HCT116 (cell line): ENCODE data around the gene RHOU. TPM values are rescaled to one million over a fixed set of nuclear protein-coding genes. Genes with fewer than 3 reads are reported as not detected.

Source experiments
- ATAC-seq: fragments of 200-7000 bp; cut with Tn5 transposase; 2 replicates; pipeline ENCODE4 v1.9.1; 2020; ENCODE audit warnings: mild to moderate bottlenecking, moderate library complexity
- BruUV-seq: library from RNA; stranded (reverse); fragments of 400-500 nt; replicated peaks from 2 replicates; lab custom pipeline; 2021; lab: Mats Ljungman, UMichigan
- CTCF ChIA-PET: fragments of 300-600 bp; sonication (Branson Sonifier 250); formaldehyde crosslinking; loops from one replicate; lab custom pipeline; 2021; ENCODE audit warnings: antibody characterized with exemption; lab: Charles Lee
- POLR2A ChIA-PET: fragments of 300-600, 350-600 bp; sonication (Branson Sonifier 250); formaldehyde crosslinking; loops from one replicate; lab custom pipeline; 2021; ENCODE audit warnings: antibody characterized with exemption; lab: Charles Lee
- RAD21 ChIA-PET, 2 experiments: fragments of 300-600 bp; sonication (Branson Sonifier 250); formaldehyde crosslinking; loops; one replicate each; lab custom pipeline; 2023; ENCODE audit warnings: low total read pairs in 2 of 2; ENCODE audit not compliant: uncharacterized antibody in 2 of 2, unreplicated experiment in 2 of 2, low non-redundant PET in 1 of 2; lab: Charles Lee
- DNase-seq: peaks from one replicate; pipeline ENCODE4 v3.0.0-alpha.2; 2010; ENCODE audit warnings: low read depth, low spot score
- H2AFZ ChIP-seq: fragments of 200-600 bp; shearing (Covaris generic), sonication (generic); 2 replicates; pipeline ENCODE4 v1.6.1; 2017; ENCODE audit warnings: low read depth, mixed run types, mixed read lengths, antibody characterized with exemption, low read length; ENCODE audit not compliant: poor library complexity, severe bottlenecking
- H3K27ac ChIP-seq: 2 replicates; pipeline ENCODE4 v1.5.1; 2012; ENCODE audit warnings: low read depth, low read length
- H3K27me3 ChIP-seq: fragments of 200-600 bp; sonication (generic); 2 replicates; pipeline ENCODE4 v1.6.1; 2016; ENCODE audit warnings: mixed run types, low read length, mixed read lengths; ENCODE audit not compliant: insufficient read depth
- H3K36me3 ChIP-seq, 2 experiments: fragments of 200-500 bp in 1 of 2; fragments of 200-600 bp in 1 of 2; sonication (Bioruptor generic) in 1 of 2; sonication (generic) in 1 of 2; 2 replicates each; pipeline versions ENCODE4 v1.5.1 to v1.6.1; 2014 to 2016; ENCODE audit warnings: low read length in 2 of 2, inconsistent platforms in 1 of 2, mixed read lengths in 1 of 2, mixed run types in 1 of 2; ENCODE audit not compliant: insufficient read depth in 2 of 2, control insufficient read depth in 1 of 2
- H3K4me1 ChIP-seq, 2 experiments: fragments of 200-600 bp in 1 of 2; sonication (generic) in 1 of 2; 2 replicates each; pipeline versions ENCODE4 v1.5.1 to v1.6.1; 2012 to 2017; ENCODE audit warnings: low read length in 2 of 2, inconsistent platforms in 1 of 2, mild to moderate bottlenecking in 1 of 2, mixed read lengths in 1 of 2, mixed run types in 1 of 2, moderate library complexity in 1 of 2; ENCODE audit not compliant: insufficient read depth in 2 of 2, control insufficient read depth in 1 of 2
- H3K4me2 ChIP-seq: fragments of 200-600 bp; sonication (generic); 2 replicates; pipeline ENCODE4 v1.6.1; 2017; ENCODE audit warnings: mixed run types, low read length, mixed read lengths
- H3K4me3 ChIP-seq, 2 experiments: fragments of 200-600 bp in 1 of 2; sonication (generic) in 1 of 2; replicated peaks in 1 of 2; 2 replicates each; pipeline ENCODE4 v1.5.1; 2011 to 2016; ENCODE audit warnings: low read length in 2 of 2, control low read depth in 1 of 2, low read depth in 1 of 2, mild to moderate bottlenecking in 1 of 2, mixed read lengths in 1 of 2, mixed run types in 1 of 2
- H3K79me2 ChIP-seq: fragments of 200-600 bp; sonication (generic); 2 replicates; pipeline ENCODE4 v1.6.1; 2017; ENCODE audit warnings: mild to moderate bottlenecking, mixed run types, low read length, moderate library complexity, mixed read lengths; ENCODE audit not compliant: insufficient read depth
- H3K9ac ChIP-seq: fragments of 200-600 bp; sonication (generic); 2 replicates; pipeline ENCODE4 v1.6.1; 2016; ENCODE audit warnings: low read length, mixed read lengths
- H3K9me2 ChIP-seq: fragments of 200-600 bp; sonication (generic), shearing (Covaris generic); 2 replicates; pipeline ENCODE4 v1.6.1; 2017; ENCODE audit warnings: mixed run types, mild to moderate bottlenecking, moderate library complexity; ENCODE audit not compliant: insufficient read depth
- H3K9me3 ChIP-seq, 2 experiments: fragments of 200-500 bp in 1 of 2; fragments of 200-600 bp in 1 of 2; sonication (Bioruptor generic) in 1 of 2; sonication (generic) in 1 of 2; 2 replicates each; pipeline ENCODE4 v1.6.1; 2014 to 2017; ENCODE audit warnings: low read length in 2 of 2, mixed read lengths in 2 of 2, inconsistent platforms in 1 of 2, low read depth in 1 of 2, mild to moderate bottlenecking in 1 of 2, mixed run types in 1 of 2, moderate library complexity in 1 of 2; ENCODE audit not compliant: control insufficient read depth in 1 of 2, insufficient read depth in 1 of 2
- H4K20me1 ChIP-seq: fragments of 200-600 bp; sonication (generic), shearing (Covaris generic); 2 replicates; pipeline ENCODE4 v1.6.1; 2017; ENCODE audit warnings: mixed run types, mild to moderate bottlenecking, moderate library complexity; ENCODE audit not compliant: insufficient read depth
- ELF1 ChIP-seq: IDR thresholded peaks from 2 replicates; pipeline ENCODE4 v1.6.1; 2012; ENCODE audit warnings: low read depth, borderline replicate concordance
- EZH2phosphoT487 ChIP-seq: fragments of 200-600 bp; IDR thresholded peaks from 2 replicates; pipeline ENCODE4 v1.6.1; 2018; ENCODE audit warnings: antibody characterized with exemption, borderline replicate concordance
- MAX ChIP-seq: IDR thresholded peaks from 2 replicates; pipeline ENCODE4 v1.6.1; 2012
- POLR2AphosphoS5 ChIP-seq: IDR thresholded peaks from 2 replicates; pipeline ENCODE4 v1.6.1; 2011; ENCODE audit warnings: mild to moderate bottlenecking, low read depth, low read length, moderate library complexity
- SRF ChIP-seq: IDR thresholded peaks from 2 replicates; pipeline ENCODE4 v1.6.1; 2012; ENCODE audit warnings: low read depth
- TCF7L2 ChIP-seq: IDR thresholded peaks from 2 replicates; pipeline ENCODE4 v1.7.0; 2011; ENCODE audit warnings: borderline replicate concordance, inconsistent platforms; ENCODE audit not compliant: insufficient read depth, insufficient read length; ENCODE audit errors: extremely low read depth
- intact Hi-C: fragments of 100-400 bp; cut with micrococcal nuclease; formaldehyde crosslinking; loops from 2 replicates; pipeline ENCODE4 v1.10.0; 2022
- total RNA-seq: library from RNA; stranded (reverse); gene quantifications from one replicate; pipeline ENCODE4 v1.2.1, GENCODE V29; 2021; ENCODE audit not compliant: unreplicated experiment

Gene RHOU
- total RNA-seq, 1 experiment from 2014 or later = 4.0 TPM

GRCh38 chr1:228778026-228778425 lies 42.7 kb downstream of the RHOU start:
- Histone ChIP-seq H3K4me3 (no peak overlapping the region), H3K9ac (no peak overlapping the region), H4K20me1 (no peaks in the 10 kb centered on the region), H3K9me3 (no peaks in the 10 kb centered on the region; a peak in 1 of 4 replicates), H3K79me2 (no peaks in the 10 kb centered on the region), H3K9me2 (no peaks in the 10 kb centered on the region), H3K36me3 (no peaks in the 10 kb centered on the region), H3K4me2 (no peak overlapping the region), H3K27me3 (no peaks in the 10 kb centered on the region), H2AFZ (no peak overlapping the region), H3K27ac (no peak overlapping the region), H3K4me1 (peaks cover 3 to 8% of the 10 kb centered on the region in 2 experiments; a peak in 3 of 4 replicates)
- BruUV-seq = no TSS peak
- ChIA-PET POLR2A (no interaction called here), RAD21 (no interaction called here), CTCF (no interaction called here)
- ATAC-seq (no peak), DNase-seq (no peak)
- TF ChIP-seq TCF7L2 = no peak
- no peak for TF ChIP-seq POLR2AphosphoS5
- intact Hi-C loops = no loop called here

- H3K4me1 ChIP-seq = peaks cover 6 to 11% of the 10 kb centered on the region in 2 experiments; a peak in 3 of 4 replicates
- no peak overlapping the region for H3K4me3 ChIP-seq
- H3K36me3 ChIP-seq = no peaks in the 10 kb centered on the region
- no peaks in the 10 kb centered on the region for H4K20me1 ChIP-seq
- ChIA-PET CTCF (no interaction called here), POLR2A (no interaction called here), RAD21 (no interaction called here)
- BruUV-seq = no TSS peak
- no peak overlapping the region for H3K4me2 ChIP-seq
- H3K79me2 ChIP-seq = no peaks in the 10 kb centered on the region
- H3K27me3 ChIP-seq = no peaks in the 10 kb centered on the region
- TF ChIP-seq ELF1 = no peak
- TF ChIP-seq TCF7L2 = no peak
- TF ChIP-seq EZH2phosphoT487 = no peak
- no peak for TF ChIP-seq POLR2AphosphoS5
- no peak for TF ChIP-seq MAX
- no peak for TF ChIP-seq SRF
- H3K9ac ChIP-seq = no peak overlapping the region
- no peak overlapping the region for H2AFZ ChIP-seq
- intact Hi-C loops = no loop called here
- ATAC-seq = no peak
- H3K9me2 ChIP-seq = no peaks in the 10 kb centered on the region
- no peak overlapping the region for H3K27ac ChIP-seq
- no peak for DNase-seq
- no peaks in the 10 kb centered on the region; a peak in 1 of 4 replicates for H3K9me3 ChIP-seq
These were observed 43.2 kb downstream of the RHOU start for GRCh38 chr1:228778466-228778865.
